ENCODE data around the gene CRHBP.
"Not testable (repeated sequence)": the region's sequence is repeated elsewhere in the genome, so short reads cannot be mapped to it uniquely, and the experiment has no call there.

The CRHBP gene

DNA sequence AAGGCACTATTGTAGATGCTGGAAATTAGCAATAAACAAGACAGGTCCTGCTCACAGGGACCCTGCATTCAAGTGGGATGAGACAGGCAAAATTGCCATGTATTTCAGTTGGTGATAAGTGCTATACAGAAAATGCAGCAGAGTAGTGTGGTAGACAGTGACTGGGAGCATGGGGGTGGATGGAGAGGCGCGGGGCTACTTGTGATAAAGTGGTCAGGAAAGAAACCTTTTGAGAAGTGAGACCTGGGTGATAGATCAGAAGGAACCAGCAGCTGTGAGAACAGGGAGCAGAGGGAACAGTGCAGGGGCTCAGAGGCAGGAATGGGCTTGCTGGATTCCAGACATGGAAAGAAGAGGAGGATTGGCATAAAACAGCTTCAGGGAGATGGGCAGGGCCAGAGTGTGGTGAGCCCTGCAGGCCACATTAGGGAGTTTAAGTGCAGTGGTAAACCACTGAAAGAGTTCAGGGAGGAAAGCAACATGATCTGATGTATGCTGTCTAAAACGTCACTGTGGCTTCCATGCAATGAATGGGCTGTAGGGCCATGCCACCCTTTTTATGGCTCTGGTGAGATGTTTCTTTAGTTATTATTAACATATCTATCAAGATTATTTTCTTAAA is 7.3 kb downstream of the CRHBP start:
- DNase-seq, result no peak

DNA sequence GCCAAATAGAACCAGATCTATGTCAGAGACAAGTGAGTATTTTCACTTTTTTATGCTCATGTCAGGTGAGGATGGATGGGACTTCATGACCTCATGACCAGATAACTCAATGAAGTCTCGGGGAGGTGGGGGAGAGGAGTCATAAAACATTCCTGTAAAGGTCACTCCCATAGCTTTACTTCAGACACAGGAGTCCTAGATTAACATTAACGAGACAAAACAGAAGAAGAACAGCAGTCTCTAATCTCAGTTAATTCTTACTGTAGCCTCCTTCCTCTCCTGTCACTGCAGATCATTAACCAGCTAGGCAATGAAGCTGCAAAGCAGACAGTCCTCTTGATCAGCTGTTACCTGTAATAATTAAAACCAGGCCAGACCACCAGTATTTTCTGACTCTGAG is 11.2 kb downstream of the CRHBP start:
- no peak for DNase-seq

DNA sequence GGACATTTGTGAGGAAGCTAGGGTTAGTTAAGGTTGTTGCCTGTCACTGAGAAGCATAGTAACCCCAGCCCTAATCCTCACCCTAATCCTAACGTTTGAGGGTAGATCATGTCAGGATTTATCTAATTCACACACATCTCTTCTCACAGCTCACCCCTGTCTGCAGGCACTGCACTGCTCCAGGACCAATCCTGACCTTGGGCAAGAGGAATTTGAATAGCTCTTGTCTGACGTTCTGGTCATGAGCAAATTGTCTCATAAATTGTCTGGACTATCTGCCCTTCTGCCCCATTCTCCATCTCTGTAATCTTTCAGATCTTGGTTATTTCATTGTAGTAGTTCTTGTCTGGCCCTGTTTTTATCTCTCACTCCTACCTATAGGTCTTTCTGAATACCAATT is 18.7 kb downstream of the CRHBP start:
- DNase-seq, result no peak

DNA sequence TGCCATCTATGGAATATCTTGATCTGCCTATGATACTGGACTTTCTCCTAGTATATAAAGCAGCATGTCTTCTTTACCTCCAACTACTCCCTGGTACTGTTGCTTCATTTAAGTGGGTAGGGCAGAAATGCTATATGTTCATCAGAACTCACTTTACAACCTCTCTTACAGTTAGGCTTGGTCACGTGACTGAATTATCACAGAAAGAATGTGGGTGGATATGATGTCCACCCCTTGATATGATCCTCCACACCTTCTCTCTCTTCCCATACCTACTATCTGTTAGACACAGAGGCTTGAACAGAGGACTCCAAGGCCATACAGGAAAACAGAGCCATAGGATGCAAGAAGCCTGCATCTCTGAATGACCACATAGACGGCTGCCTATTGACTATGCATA is 19.8 kb downstream of the CRHBP start:
- DNase-seq, result no peak

DNA sequence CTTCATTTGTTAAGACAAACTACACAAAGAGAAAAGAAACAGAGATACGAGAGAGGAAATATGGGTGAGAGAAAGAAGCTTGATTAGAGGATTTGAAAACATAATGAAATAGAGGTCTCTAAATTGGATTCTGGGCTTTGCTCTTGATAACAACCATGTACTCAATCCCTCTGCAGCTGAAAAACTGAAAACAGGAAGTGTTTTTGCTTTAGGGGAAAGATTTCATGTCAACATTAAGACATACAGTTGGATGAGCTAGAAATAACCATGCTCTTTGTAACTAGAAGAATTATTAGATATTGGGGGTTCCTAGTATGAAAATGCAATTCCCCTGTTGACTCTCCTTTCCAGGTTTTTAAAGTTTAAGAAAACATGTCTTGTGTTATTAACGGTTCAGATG is 21.9 kb downstream of the CRHBP start:
- no peak for DNase-seq

DNA sequence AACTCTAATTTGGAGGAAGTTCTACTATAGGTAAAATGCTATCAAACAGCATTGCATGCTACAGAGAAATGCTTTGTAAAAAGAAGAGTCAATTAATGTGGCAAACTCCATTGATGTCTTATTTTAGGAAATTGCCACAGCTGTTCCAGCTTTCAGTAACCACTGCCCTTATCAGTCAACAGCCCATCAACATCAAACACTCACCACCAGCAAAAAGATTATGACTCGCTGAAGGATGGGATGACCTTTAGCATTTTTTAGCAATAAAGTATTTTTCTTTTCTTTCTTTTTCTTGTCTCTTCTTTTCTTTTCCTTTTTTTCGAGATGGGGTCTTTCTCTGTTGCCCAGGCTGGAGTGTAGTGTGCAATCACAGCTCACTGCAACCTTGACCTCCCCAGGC is 26.0 kb downstream of the CRHBP start:
- DNase-seq, result no peak

DNA sequence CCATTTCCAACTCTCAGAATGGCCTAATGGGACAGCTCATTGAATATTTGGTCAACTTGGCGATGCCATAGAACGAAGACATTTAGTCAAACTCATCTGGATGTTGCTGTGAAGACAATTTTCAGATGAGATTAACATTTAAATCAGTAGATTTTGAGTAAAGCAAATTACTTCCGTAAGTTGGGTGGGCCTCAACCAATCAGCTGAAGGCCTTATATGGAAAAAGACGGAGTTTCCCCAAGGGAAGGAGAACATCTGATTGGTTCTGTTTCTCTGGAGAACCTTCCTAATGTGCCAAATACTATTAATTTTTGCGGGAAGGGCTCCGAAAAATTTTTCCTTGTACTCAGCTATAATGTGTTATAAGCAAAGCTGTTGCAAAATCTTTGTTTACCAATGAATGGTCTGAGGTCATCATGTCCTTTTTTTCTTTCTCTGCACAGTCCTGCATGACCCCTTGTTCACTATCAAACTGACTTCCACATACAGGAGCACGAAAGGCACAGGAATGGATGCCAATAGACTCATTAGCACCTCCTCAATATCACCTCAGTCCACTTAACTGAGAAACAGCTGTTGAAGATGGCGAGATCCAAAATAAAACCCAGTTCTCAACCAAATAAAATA is 27.8 kb downstream of the CRHBP start:
- DNase-seq, result no peak

DNA sequence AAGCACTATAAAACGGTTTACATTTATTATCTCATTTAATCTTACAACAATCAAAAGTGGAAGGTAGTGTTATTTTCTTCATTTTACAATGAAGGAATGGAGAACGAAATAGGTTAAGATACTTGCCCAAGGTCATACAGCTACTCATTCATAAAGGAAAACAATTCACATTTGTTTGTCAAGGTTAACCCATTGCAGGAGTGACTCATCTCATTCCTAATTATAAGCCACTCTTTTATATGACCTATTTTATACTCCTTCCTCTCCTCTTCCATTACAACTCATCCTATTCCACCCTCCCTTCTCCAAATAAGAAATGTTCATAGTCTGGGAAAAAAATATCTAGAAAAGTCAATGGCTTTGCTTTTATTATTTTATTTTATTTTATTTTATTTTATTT is 29.6 kb downstream of the CRHBP start:
- no peak for DNase-seq

DNA sequence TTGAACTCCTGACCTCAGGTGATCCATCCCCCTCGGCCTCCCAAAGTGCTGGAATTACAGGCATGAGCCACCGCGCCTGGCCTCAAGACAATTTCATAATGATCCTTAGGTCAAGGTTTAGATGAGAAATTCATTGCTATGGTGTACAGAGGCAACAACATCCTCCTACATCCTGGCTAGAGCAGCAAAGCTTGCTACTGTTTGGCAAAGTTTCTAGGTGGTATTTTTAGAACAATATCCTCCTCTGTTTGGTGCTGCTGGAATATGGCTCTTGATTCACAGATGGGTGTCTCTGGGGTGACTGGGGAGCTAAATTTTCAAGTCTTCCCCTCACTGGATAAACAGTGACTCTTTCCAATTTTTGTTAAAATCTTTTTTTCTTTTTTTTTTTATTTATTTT is 30.6 kb downstream of the CRHBP start:
- DNase-seq, result no peak

DNA sequence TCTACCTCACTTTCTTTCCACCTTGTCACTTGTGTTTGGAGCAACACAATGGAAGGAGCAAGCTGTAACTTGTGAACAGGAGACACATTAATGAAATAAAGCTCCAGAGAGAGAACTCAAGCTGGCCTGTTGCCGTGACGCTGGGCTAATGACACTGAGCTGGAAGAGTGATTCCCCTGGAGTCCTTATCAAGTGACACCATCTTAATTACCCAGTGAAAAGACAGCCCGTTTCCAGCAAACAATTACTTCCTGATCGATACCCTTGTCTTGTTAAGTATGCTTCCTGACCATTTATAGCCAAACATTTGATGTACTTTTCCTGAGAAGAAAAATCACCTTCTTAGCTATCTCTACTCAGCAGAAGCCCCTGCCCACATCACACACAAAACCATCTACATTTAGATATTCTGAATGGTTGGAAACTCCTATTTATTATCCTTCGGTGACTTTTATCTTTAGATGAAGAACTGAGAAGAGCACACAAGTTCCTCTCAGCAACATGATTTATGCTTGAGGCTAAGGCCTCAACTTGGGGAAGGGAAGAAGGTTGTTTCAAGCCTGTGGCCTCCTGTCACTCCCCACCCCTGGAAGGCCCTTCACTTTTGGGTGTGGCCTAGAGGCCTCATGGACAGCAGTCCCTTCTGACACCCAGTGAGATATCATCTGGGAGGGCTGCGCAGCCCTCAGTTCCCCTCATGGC is 34.1 kb downstream of the CRHBP start:
- DNase-seq, result no peak

DNA sequence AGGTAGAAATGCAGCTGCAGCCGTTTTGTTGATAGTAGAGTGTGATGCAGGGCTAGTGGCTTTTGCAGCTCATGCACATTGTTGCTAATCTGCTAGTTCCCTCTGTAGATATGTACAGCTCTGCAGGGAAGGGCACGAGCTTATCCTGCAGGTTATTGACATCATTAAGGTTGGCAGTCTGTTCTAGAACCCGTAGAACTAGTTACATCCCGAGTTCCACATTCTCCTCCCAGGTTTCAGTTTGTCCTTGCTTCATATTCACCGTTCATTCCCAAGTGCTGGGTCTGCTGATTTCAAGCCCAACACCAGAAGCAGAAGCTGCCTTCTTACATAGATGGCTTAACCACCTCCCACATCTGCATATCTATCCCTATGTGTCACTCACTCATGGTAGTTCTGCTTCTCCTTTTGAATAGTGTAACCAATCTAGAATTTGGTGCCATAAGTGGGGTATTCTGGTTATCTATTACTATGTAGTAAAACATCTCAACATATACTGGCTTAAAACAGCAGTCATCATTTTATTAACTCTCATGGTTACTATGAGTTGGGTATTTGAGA is 38.1 kb downstream of the CRHBP start:
- no peak for DNase-seq

DNA sequence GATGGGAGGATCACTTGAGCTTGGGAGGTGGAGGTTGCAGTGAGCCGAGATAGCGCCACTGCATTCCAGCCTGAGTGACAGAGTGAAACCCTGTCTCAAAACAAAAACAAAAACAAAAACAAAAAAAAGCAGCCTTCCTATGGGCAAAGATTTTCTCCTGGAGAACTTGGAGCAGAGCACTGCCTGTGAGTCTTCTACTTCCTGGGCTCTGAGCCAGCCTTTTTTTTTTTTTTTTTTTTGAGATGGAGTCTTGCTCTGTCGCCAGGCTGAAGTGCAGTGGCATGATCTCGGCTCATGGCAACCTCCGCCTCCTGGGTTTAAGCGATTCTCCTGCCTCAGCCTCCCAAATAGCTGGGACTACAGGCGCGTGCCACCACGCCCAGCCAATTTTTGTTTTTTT is 40.6 kb downstream of the CRHBP start:
- not testable (repeated sequence) for DNase-seq

DNA sequence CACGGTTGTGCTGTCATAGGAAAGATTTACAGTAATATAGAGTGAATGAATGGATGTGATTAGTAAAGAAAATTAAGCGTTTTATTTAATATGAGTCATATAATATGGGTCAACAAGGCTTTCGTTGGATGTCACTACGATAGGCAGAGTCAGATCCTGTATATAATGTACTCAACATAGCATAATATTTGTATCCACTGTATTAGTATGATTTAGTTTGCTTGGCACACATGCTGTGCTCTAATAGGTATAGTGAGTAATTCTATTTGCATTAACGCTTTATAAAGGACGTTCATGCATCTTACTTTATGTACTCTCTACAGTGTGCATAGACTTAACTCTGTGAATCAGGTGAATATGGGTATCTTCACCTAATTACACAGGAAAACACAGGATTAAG is 41.5 kb downstream of the CRHBP start:
- no peak for DNase-seq

DNA sequence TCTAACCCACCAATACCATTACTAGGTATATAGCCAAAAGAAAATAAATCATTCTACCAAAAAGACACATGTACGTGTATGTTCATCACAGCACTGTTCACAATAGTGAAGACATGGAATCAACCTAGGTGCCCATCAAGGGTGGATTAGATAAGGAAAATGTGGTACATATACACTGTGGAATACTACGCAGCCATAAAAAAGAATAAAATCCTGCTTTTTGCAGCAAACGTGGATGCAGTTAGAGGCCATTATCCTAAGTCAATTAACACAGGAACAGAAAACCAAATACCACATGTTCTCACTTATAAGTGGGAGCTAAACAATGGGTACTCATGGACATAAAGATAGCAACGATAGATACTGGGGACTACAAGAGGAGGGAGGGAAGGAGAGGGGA is 45.4 kb downstream of the CRHBP start:
- not testable (repeated sequence) for DNase-seq

DNA sequence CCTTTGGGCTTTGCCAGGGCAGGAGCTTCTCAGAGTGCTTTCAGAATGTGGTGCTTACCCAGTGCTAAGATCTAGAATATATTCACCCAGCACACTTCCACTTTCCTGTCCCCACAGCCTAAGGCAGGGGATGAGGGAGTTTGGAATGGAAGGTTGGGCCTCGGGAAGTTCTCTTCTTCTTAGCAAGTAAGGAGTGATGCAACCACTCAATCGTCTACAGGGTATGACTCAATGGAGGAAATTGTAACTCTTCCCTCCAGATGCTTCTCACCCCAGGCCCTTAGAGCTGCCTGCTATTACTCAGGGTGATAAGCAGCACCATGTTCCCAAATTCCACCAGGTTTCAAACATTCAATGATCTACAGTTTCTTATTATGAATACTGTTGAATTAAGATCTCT is 46.6 kb downstream of the CRHBP start:
- DNase-seq, result peak; percentile 77

DNA sequence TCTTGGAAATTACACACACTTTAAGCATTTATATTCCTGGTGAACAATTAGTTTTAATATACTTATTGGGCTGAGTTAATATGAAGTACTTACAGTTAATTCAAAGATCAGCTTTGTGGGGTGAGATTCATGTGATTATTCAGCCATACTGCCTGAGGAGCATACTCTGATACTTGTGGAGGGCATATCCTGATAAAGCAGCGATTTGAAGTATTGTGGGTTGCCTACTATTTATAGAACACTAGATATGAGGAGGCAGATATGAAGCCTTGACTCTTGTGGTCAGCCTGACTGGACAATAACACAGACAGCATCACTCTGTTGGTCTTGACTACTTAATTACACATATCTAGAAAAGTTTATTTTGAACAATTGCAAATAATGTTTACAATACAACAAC is 50.4 kb downstream of the CRHBP start:
- no peak for DNase-seq

DNA sequence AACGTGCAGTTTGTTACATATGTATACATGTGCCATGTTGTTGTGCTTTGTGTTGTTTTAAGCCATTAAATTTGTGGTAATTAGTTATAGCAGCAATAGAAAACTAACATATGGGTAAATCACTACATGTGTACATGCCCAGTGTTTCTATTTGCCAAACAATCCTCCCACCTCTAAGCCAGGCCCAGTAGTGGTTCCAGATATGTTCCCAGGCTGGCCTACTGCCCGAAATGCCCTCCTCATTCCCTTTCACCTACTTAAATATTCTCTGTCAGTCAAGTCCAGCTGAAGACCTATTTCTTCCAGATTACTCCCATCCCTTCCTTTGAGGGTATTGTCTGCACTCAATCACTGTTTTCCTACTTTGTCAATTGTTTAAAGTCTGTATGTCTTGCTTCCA is 53.3 kb downstream of the CRHBP start:
- DNase-seq, result no peak

DNA sequence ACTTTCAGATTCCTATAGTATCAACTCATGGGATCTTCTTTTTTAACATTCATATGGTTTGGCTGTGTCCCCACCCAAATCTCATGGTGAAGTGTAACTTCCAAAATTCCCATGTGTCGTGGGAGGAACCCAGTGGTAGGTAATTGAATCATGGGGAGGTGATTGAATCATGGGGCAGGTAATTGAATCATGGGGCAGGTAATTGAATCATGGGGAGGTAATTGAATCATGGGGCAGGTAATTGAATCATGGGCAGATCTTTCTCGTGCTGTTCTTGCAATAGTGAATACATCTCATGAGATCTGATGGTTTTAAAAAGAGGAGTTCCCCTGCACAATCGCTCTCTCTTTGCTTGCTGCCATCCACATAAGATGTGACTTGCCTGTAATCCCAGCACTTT is 55.6 kb downstream of the CRHBP start:
- DNase-seq, result no peak

DNA sequence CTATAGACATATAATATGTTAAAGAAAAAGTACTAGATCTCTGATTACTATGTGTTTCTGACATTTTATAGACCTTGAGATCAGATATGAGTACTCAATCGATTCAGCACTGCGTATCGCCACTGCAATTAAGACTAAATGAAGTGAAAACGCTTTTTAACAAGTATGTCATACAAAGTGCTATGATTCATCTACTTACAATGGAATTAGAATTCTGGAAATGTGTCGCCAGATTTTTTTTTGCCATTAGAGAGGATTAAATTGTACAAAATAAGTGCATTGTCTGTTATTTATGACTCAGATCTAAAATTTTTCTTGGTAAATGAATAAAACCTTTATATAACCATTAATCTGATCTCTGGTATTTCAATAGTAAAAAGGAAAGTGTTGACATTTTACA is 57.4 kb downstream of the CRHBP start:
- DNase-seq, result no peak

DNA sequence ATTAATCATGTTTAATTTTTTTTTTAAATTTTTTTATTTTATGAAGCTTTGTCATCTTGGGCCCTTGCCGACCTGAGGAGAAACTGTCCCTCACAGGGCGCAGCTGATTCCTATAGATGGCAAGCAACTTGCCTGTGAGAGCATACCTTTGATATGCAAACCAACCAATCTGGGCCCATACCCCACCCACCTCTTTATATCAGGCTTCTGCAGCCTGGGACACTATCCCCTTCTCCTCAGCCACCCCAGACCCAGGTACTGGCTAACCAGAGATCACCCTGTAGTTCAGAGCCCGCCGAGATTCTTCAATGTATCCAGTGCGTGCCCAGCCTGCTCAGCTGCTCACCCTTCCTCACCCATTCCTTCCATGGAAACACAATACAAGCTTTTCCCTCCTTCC is 58.7 kb downstream of the CRHBP start:
- no peak for DNase-seq

DNA sequence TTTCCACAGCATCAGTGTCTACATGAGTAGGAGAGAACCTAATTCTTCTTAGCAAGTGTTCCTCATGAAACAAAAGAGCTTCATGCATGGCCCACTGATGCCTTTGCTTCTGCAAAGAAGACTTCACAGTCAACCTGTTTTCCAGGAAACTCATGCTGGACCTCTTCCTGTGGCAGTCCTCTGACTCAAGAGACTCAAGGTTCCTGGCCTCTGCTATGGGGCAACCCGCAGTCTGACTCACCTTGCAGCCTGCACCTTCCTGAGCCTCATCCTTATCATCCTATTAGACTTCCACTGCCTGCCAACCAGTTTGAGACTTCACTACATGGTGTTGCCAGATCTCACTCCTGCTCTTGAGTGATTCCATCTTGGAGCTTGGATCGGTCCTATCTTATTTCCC is 59.8 kb downstream of the CRHBP start:
- DNase-seq, result no peak

DNA sequence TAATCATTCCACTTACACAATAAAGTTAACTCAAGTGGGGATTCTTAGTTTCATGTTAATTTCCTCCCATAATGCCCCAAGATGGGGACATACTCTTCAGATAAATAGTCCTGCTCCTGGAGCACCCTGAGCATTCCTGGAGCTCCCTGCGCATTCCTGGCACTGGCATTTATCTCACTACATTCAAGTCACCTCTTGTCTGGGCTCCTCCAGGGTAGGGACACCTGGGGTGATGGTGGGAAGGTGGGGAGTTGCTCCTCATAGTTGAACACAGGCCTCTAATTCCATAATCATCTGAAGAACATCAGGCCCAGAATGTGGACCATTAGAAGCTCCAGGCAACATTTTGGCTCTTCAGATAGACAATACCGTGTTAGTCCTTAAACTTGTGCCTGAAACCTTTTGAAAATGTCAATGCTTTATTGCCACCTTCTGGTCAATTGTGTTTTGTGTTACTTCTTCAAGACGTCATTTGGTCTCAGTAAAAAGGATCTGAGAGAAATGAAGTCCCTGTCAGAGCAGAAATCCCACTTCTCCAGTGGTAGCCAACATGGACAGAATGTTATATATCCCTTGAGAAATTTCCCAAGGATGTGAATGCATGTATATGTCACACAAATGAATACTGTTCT is 63.2 kb downstream of the CRHBP start:
- DNase-seq, result peak; percentile 53

DNA sequence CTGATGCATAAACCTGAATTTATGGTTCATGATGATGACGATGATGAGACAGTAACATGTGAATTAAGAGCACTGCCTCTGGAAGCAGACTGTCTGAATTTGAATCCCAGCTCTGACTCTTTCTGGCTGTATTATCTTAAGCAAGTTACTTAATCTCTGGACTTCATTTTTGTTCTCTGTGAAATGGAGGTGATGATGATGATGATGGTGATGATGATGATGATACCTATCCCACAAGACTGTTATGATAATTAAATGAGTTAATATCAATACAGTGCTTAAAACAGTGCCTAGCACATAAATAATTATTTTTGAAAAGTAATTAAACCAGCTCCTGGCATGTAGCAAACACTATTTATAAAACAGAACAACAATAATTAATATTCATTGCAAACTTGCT is 64.1 kb downstream of the CRHBP start:
- DNase-seq, result no peak

DNA sequence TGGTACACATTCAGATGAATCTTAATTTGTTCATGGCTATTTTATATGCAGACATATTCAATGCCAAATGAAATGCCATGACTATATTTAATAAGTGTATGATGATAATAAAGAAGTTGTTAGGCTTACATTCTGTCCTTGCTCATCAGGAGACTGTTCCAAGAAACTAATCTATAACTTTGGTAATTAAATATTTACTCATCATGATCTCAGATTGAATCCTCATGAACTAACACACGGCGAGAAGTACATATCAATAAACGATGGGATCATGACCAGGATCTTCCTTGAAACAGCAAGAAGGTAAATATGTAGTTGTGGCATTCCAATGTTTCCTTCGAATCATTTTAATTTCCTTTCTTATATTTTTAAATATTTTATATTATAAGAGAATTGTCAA is 64.8 kb downstream of the CRHBP start:
- no peak for DNase-seq
